Measurements from ENCODE around the gene RASA2. TPM values are rescaled to one million over a fixed set of nuclear protein-coding genes. Genes with fewer than 3 reads are reported as not detected.
"Not testable (repeated sequence)": the region's sequence is repeated elsewhere in the genome, so short reads cannot be mapped to it uniquely, and the experiment has no call there.

Gene RASA2
- total RNA-seq, 2 experiments from 2014 or later: 42.4 to 54.8 TPM

DNA sequence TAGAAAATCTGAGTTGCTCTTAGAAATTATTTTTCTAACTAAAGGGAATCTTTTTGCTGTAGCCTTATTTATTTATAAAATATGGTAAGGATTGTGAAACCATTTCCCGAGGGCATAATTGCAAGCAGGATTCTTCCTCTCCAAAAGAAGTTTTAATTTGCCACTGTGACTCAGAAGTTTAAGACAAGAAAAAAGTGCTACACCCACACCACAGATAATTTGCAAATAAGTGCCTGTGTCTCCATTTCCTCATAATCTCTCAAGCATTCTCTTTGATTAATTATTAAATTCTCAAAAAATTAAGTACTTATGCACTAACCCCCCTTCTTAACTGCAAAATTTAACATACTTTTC, 43.6 kb downstream of the RASA2 start:
- ATAC-seq: no peak
- Mint-ChIP-seq H3K9me3 (ENCODE audit: low read depth) (peaks cover 4% of the 10 kb centered on the region), H3K27ac (no peak overlapping the region), H3K27me3 (no peaks in the 10 kb centered on the region), H3K36me3 (peaks cover 55% of the 10 kb centered on the region), H3K4me3 (no peak overlapping the region), H3K4me1 (peaks cover 34% of the 10 kb centered on the region)
- no peak for DNase-seq
- CTCF ChIA-PET: interaction anchor here (1.0 kb wide), 1 partner anchor 11 kb away, joined by 3 read pairs; no protein-coding TSS in a partner anchor

DNA sequence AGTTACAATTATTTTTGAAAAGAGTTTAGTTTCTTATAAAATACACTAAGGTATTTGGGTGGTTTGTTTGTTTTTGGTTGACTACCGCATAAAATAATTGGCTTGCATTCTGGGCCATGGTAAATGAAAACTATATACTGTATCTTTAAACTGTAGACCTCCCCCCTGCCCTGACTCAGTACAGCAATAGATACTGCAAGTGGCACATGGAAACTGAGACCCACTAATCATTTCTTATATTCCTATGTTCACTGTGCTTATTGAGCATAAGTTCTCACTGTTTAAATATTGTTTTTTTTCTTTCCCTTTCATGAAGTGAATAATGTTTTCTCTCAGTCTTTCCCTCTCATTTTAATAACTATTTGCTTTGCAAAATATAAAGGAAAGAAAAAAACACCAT, 45.8 kb downstream of the RASA2 start:
- Mint-ChIP-seq H3K4me1 (peaks cover 24% of the 10 kb centered on the region), H3K27ac (peak overlapping the region; percentile 47), H3K4me3 (no peak overlapping the region), H3K36me3 (peaks cover 61% of the 10 kb centered on the region), H3K9me3 (ENCODE audit: low read depth) (peaks cover 7% of the 10 kb centered on the region), H3K27me3 (no peaks in the 10 kb centered on the region)
- DNase-seq (no peak), ATAC-seq (no peak)
- CTCF ChIA-PET: no interaction called here

DNA sequence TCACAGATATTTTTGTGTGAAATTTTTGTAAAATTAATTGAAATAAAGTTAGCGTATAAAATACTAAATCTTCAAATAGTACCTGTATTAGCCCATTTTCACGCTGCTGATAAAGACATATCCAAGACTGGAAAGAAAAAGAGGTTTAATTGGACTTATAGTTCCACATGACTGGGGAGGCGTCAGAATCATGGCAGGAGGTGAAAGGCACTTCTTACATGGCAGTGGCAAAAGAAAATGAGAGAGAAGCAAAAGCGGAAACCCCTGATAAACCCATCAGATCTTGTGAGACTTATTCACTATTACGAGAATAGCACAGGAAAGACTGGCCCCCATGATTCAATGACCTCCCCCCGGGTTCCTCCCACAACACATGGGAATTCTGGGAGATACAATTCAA, 49.2 kb downstream of the RASA2 start:
- CTCF ChIA-PET; H3K4me3 Mint-ChIP-seq; ATAC-seq; H3K27me3 Mint-ChIP-seq; H3K9me3 Mint-ChIP-seq (ENCODE audit: low read depth); DNase-seq; H3K27ac Mint-ChIP-seq: not testable (repeated sequence)
- Mint-ChIP-seq H3K4me1 (peaks cover 12% of the 10 kb centered on the region), H3K36me3 (peaks cover 65% of the 10 kb centered on the region)

DNA sequence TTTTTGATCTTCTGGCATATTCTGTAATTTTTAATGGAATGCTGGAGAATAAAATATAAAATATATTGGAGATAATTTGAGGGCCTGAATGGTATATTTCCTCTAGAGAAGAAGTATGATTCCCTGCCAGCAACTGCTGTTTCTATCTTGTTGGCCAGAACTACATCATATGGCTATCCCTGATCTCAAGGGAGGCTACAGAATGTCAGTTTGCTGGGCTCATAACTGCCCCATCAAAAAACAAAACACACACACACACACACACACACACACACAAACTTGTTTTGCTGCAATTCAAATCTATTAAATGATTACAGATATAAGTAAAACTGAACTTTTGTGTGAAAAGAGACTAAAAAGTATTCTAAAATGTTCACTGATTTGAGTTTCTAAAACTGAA, 51.0 kb downstream of the RASA2 start:
- Mint-ChIP-seq H3K9me3 (ENCODE audit: low read depth) (peaks cover 7% of the 10 kb centered on the region), H3K27me3 (no peaks in the 10 kb centered on the region), H3K36me3 (peaks cover 69% of the 10 kb centered on the region), H3K4me1 (peaks cover 21% of the 10 kb centered on the region), H3K27ac (no peak overlapping the region), H3K4me3 (no peak overlapping the region)
- no peak for DNase-seq
- no peak for ATAC-seq
- CTCF ChIA-PET: no interaction called here

DNA sequence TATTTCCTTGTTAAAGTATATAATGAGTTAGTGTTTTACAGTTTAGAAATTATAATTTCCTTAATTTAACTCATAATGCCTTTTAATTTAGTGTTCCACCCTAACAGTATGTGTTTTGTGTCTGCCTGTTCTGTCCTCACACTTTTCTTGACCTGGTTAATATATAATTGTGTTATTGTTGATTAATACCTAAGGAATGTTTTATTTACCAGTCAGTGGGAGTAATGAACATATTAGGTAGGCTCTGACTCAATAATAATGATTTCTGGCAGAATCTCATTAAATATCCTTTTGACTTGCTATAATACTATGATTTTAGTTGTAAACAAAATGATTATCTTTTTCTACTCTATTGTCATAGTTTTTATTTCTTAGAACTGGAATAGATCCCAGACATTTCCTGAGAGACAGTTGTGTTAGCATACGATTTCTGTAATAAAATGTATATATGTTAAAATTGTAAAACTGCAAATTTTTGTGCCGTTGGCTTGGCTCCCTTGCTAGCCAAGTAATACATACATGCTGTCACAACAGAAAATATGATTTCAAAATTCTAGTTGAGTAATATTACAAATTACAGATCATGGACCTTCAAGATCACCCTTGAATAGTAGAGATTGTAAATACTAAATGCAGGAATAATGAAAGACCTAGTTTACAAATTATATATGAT, 51.9 kb downstream of the RASA2 start:
- Mint-ChIP-seq H3K4me3 (no peak overlapping the region), H3K27me3 (no peaks in the 10 kb centered on the region), H3K27ac (no peak overlapping the region), H3K9me3 (ENCODE audit: low read depth) (peaks cover 7% of the 10 kb centered on the region), H3K4me1 (peaks cover 27% of the 10 kb centered on the region), H3K36me3 (peaks cover 69% of the 10 kb centered on the region)
- CTCF ChIA-PET: interaction anchor here (1.1 kb wide), 1 partner anchor 78 kb away, joined by 4 read pairs; no protein-coding TSS in a partner anchor
- ATAC-seq (no peak), DNase-seq (no peak)

DNA sequence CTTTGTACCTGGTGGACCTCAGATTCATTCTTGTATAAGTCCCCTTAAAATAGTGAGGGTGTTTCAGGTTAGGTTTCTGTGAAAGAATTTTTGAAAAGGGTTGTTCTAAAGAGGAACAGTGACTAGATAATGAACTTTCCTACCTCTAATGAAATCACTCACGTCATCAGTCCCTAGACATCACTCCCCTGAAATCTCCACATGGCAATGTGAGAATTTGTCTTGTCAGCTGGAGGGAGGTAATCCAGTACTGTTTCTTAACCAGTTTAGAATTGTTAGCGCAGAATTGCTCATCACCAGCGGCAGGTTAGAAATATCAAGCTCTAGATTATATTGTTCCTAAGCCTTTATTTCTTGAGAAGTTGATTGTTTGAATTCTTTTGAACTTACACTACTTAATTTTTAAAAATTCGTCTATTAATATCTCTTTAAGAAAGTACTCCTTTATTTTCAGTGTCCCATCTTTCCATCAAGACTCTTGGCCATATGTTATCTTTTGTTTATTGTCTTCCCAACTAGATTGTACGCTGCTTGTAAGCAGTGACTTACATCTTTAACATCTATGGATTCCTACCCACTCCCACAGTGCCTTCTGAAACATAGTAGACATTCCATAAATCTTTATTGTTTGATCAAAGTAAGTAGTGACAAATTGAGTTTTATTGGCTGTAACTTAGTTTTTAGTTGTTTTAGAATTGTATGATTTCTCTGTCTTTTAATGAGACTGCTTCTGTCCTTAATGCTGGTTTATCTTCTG, 52.8 kb downstream of the RASA2 start:
- CTCF ChIA-PET: interaction anchor here (1.1 kb wide), 1 partner anchor 79 kb away, joined by 4 read pairs; no protein-coding TSS in a partner anchor
- H3K4me1 Mint-ChIP-seq: peaks cover 34% of the 10 kb centered on the region
- no peak overlapping the region for H3K4me3 Mint-ChIP-seq
- DNase-seq (no peak), ATAC-seq (no peak)
- H3K9me3 Mint-ChIP-seq (ENCODE audit: low read depth): peaks cover 7% of the 10 kb centered on the region
- H3K27ac Mint-ChIP-seq: peak overlapping the region; percentile 1
- no peaks in the 10 kb centered on the region for H3K27me3 Mint-ChIP-seq
- peaks cover 69% of the 10 kb centered on the region for H3K36me3 Mint-ChIP-seq

DNA sequence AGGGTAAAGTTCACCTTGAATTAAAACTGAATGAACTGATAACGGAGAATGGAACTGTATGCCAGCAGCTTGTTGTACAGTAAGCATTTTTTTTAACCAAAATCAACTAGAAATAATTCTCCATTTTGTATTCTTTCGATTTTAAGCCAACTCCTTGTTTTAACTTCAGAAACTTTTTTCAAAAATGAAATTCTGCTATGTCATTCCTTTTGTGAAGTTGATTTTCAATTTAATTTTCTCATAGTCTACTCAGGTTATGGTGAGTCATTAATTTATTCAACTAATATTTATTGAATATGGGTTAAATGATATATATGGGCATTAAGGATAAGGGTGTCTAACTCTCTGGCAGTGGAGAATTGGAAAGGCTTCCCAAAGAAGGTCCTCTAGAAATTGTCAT, 53.7 kb downstream of the RASA2 start:
- peaks cover 4% of the 10 kb centered on the region for H3K9me3 Mint-ChIP-seq (ENCODE audit: low read depth)
- no peaks in the 10 kb centered on the region for H3K27me3 Mint-ChIP-seq
- no peak for DNase-seq
- H3K4me3 Mint-ChIP-seq: no peak overlapping the region
- no peak overlapping the region for H3K27ac Mint-ChIP-seq
- peaks cover 69% of the 10 kb centered on the region for H3K36me3 Mint-ChIP-seq
- peaks cover 41% of the 10 kb centered on the region for H3K4me1 Mint-ChIP-seq
- CTCF ChIA-PET: no interaction called here
- ATAC-seq: no peak

DNA sequence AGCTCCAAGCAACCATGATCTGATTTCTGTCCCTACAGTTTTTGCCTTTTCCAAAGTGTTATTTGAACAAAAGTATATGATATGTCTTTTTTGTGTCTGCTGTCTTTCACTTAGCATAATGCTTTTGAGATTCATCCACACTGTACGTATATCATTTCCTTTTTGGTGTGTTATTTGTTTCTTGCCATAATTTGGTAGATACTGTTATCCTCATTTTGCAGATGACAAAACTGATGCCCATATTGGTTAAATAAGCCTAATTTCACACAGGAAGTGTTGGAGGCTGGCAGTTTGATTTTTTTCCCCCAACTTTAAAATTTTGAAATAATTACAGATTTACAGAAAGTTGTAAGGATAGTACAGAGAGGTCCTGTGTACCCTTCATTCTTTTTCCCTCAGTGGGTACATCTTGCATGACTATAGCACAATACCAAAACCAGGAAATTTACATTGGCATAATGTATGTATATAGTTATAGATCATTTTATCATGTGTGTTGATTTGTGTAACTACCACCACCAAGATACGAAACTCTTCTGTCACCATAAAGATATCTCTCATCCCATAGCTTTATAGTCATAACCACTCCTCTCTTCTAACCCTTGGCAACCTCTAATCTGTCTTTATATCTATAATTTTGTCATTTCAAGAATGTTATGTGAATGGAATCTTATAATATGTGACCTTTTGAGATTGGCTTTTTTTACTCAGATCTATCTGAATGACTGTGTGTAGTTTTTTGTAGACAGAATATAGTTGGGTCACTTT, 55.6 kb downstream of the RASA2 start:
- H3K9me3 Mint-ChIP-seq (ENCODE audit: low read depth): peaks cover 11% of the 10 kb centered on the region
- H3K27me3 Mint-ChIP-seq: no peaks in the 10 kb centered on the region
- no peak for DNase-seq
- ATAC-seq: peak; percentile 75
- CTCF ChIA-PET: interaction anchor here (1.8 kb wide), 1 partner anchor 10 kb away, joined by 7 read pairs; no protein-coding TSS in a partner anchor
- peak overlapping the region; percentile 52 for H3K27ac Mint-ChIP-seq
- H3K4me3 Mint-ChIP-seq: no peak overlapping the region
- peaks cover 73% of the 10 kb centered on the region for H3K36me3 Mint-ChIP-seq
- peaks cover 44% of the 10 kb centered on the region for H3K4me1 Mint-ChIP-seq

DNA sequence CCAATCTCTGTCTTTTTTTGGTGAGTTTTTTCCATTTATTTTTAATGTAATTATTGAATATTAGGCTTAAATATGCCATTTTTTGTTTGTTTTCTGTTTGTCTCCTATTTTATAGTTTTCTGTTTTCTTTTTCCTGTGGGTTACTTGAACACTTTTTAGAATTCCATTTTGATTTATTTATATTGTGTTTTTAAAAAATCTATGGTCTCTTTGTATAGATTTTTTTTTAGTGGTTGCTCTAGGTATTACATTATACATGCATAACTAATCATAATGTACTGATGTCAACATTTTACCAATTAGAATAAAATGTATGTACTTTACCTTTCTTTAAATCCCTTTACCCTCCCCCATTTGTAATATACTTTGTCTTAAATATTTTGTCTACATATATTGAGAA, 56.2 kb downstream of the RASA2 start:
- H3K27me3 Mint-ChIP-seq: no peaks in the 10 kb centered on the region
- CTCF ChIA-PET: no interaction called here
- no peak overlapping the region for H3K27ac Mint-ChIP-seq
- H3K9me3 Mint-ChIP-seq (ENCODE audit: low read depth): peaks cover 16% of the 10 kb centered on the region
- no peak overlapping the region for H3K4me3 Mint-ChIP-seq
- peaks cover 44% of the 10 kb centered on the region for H3K4me1 Mint-ChIP-seq
- DNase-seq (no peak), ATAC-seq (no peak)
- H3K36me3 Mint-ChIP-seq: peaks cover 75% of the 10 kb centered on the region

DNA sequence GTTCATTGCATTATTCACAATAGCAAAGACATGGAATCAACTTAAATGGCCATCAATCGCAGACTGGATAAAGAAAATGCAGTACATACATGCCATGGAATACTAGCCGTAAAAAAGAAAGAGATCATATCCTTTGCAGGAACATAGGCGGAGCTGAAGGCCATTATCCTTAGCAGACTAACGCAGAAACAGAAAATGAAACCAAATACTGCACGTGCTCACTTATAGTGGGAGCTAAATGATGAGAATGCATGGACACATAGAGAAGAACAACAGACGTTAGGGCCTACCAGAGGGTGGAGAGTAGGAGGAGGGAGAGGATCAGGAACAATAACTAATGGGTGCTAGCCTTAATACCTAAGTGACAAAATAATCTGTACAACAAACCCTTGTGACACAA, 57.9 kb downstream of the RASA2 start:
- peak; percentile 91 for ATAC-seq
- Mint-ChIP-seq H3K27ac (peak overlapping the region; percentile 86), H3K4me3 (peak overlapping the region; percentile 64), H3K27me3 (no peaks in the 10 kb centered on the region), H3K36me3 (peaks cover 86% of the 10 kb centered on the region), H3K9me3 (ENCODE audit: low read depth) (peaks cover 23% of the 10 kb centered on the region), H3K4me1 (peaks cover 46% of the 10 kb centered on the region)
- DNase-seq: no peak
- CTCF ChIA-PET: interaction anchor here (0.7 to 2.7 kb wide), 5 partner anchors 8 to 90 kb away, joined by 3 to 10 read pairs (median 4); no protein-coding TSS in a partner anchor

DNA sequence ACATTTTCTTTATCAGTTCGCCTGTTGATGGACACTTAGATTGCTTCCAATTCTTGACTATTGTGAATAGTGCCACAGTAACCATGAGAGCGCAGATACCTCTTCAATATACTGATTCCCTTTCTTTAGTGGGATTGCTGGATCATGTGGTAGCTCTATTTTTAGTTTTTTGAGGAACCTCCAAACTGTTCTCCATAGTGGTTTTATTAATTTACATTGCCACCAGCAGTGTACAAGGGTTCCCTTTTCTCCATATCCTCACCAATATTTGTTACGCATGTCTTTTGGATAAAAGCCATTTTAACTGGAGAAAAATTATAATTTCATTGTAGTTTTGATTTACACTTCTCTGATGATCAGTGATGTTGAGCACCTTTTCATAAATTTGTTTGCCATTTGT, 59.3 kb downstream of the RASA2 start:
- Mint-ChIP-seq H3K36me3 (peaks cover 88% of the 10 kb centered on the region), H3K4me1 (peaks cover 49% of the 10 kb centered on the region), H3K9me3 (ENCODE audit: low read depth) (peaks cover 24% of the 10 kb centered on the region), H3K27ac (no peak overlapping the region), H3K27me3 (no peaks in the 10 kb centered on the region), H3K4me3 (no peak overlapping the region)
- CTCF ChIA-PET: interaction anchor here (0.8 to 2.7 kb wide), 2 partner anchors 9 to 71 kb away, joined by 3 to 10 read pairs; no protein-coding TSS in a partner anchor
- ATAC-seq (no peak), DNase-seq (no peak)

DNA sequence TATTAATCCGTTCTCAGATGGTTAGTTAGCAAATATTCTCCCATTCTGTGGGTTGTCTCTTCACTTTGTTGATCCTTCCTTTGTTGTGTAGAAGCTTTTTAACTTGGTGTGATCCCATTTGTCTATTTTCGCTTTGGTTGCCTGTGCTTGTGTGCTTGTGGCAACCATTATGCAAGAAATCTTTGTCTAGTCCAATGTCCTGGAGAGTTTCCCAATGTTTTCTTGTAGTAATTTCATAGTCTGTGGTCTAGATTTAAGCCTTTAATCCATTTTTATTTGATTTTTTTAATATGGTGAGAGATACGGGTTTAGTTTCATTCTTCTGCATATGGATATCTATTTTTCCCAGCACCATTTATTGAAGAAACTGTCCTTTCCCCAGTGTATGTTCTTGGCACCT, 59.8 kb downstream of the RASA2 start:
- peaks cover 24% of the 10 kb centered on the region for H3K9me3 Mint-ChIP-seq (ENCODE audit: low read depth)
- DNase-seq (no peak), ATAC-seq (no peak)
- H3K4me1 Mint-ChIP-seq: peaks cover 53% of the 10 kb centered on the region
- H3K36me3 Mint-ChIP-seq: peaks cover 89% of the 10 kb centered on the region
- no peaks in the 10 kb centered on the region for H3K27me3 Mint-ChIP-seq
- no peak overlapping the region for H3K27ac Mint-ChIP-seq
- H3K4me3 Mint-ChIP-seq: no peak overlapping the region
- CTCF ChIA-PET: interaction anchor here (0.8 to 2.7 kb wide), 2 partner anchors 8 to 72 kb away, joined by 3 to 10 read pairs; no protein-coding TSS in a partner anchor

DNA sequence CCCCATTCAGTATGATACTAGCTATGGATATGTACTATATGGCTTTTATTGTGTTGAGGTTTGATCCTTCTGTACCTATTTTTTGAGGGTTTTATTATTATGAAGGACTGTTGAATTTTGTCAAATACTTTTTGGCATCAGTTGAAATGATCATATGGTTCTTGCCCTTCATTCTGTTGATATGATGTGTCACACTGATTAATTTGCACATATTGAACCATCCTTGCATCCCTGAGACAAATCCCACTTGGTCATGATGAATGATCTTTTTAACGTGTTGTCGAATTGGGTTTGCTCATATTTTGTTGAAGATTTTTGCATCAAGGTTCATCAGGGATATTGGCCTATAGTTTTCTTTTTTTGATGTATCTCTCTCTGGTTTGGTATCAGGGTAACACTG, 61.0 kb downstream of the RASA2 start:
- Mint-ChIP-seq H3K27me3 (no peaks in the 10 kb centered on the region), H3K4me1 (peaks cover 54% of the 10 kb centered on the region), H3K27ac (no peak overlapping the region), H3K36me3 (peaks cover 80% of the 10 kb centered on the region), H3K4me3 (no peak overlapping the region), H3K9me3 (ENCODE audit: low read depth) (peaks cover 24% of the 10 kb centered on the region)
- ATAC-seq (no peak), DNase-seq (no peak)
- CTCF ChIA-PET: interaction anchor here (1.1 to 1.3 kb wide), 2 partner anchors 13 to 93 kb away, joined by 3 to 4 read pairs; no protein-coding TSS in a partner anchor

Data from activated CD8-positive, alpha-beta memory T cell treated with anti-CD3 and anti-CD28 coated beads, Interleukin-2, amount 10 ng/mL, durations not matched to agents 7 days and 5 days (primary cell).